HepG2 (cell line): Measurements from ENCODE around the gene ZNF581. TPM values are rescaled to one million over a fixed set of nuclear protein-coding genes. Genes with fewer than 3 reads are reported as not detected.
A peak's percentile ranks its signal among the peaks of the same experiment; 100 is the strongest.

Source experiments
- ATAC-seq: fragments of 200-7000 bp; cut with Tn5 transposase; 3 replicates; pipeline ENCODE4 v1.9.1; 2020; ENCODE audit warnings: mild to moderate bottlenecking, moderate library complexity
- BruUV-seq: library from RNA; stranded (reverse); fragments of 400-500 nt; replicated peaks from 2 replicates; lab custom pipeline; 2021; lab: Mats Ljungman, UMichigan
- CTCF ChIA-PET: fragments of 300-600 bp; formaldehyde crosslinking; extraction: SDS; loops from one replicate; lab custom pipeline; 2021; ENCODE audit warnings: low total read pairs, inconsistent platforms, low intra/inter-chr PET ratio; lab: Yijun Ruan, JAX
- POLR2A ChIA-PET: fragments of 350-600 bp; sonication (Branson Sonifier 250); formaldehyde crosslinking; loops from one replicate; lab custom pipeline; 2020; ENCODE audit warnings: antibody characterized with exemption, inconsistent platforms; lab: Yijun Ruan, JAX
- DNase-seq: peaks from one replicate; pipeline ENCODE4 v3.0.0-alpha.2; 2015; ENCODE audit warnings: low spot score
- FAIRE-seq: peaks from 3 replicates; lab custom pipeline; 2011; peaks lifted over from hg19 to GRCh38; lab: Jason Lieb, UNC
- H2AFZ ChIP-seq: one replicate; pipeline ENCODE4 v1.6.1; 2011; ENCODE audit warnings: low read length, inconsistent platforms
- H3K27ac ChIP-seq: fragments of 300-600 bp; 3 replicates; pipeline ENCODE4 v1.8.0; 2011; ENCODE audit warnings: mixed run types, mild to moderate bottlenecking, mixed read lengths, low read length, inconsistent platforms; ENCODE audit not compliant: insufficient read depth; ENCODE audit errors: extremely low read length
- H3K27me3 ChIP-seq, 2 experiments: fragments of 200-600 bp in 1 of 2; 2 replicates in 1 of 2; 3 replicates in 1 of 2; pipeline versions ENCODE4 v1.6.0 to v1.8.0; 2011; ENCODE audit warnings: low read length in 2 of 2, mild to moderate bottlenecking in 2 of 2, moderate library complexity in 2 of 2, inconsistent platforms in 1 of 2; ENCODE audit not compliant: insufficient read depth in 2 of 2, control insufficient read depth in 1 of 2
- H3K36me3 ChIP-seq, 2 experiments: fragments of 200-600 bp in 1 of 2; replicated peaks in 1 of 2; 2 replicates in 1 of 2; 3 replicates in 1 of 2; pipeline versions ENCODE4 v1.5.1 to v1.8.0; 2011; ENCODE audit warnings: low read length in 2 of 2, inconsistent platforms in 1 of 2; ENCODE audit not compliant: insufficient read depth in 2 of 2, control insufficient read depth in 1 of 2
- H3K4me1 ChIP-seq: 2 replicates; pipeline ENCODE4 v1.5.1; 2012; ENCODE audit warnings: low read length, inconsistent platforms; ENCODE audit not compliant: insufficient read depth
- H3K4me2 ChIP-seq: 2 replicates; pipeline ENCODE4 v1.6.0; 2011; ENCODE audit warnings: low read depth, low read length, inconsistent platforms
- H3K4me3 ChIP-seq, 3 experiments: fragments of 200-600 bp in 1 of 3; sonication (generic), shearing (Covaris generic) in 1 of 3; replicated peaks in 1 of 3; 2 replicates each; pipeline ENCODE4 v1.5.1; 2011 to 2016; ENCODE audit warnings: low read length in 3 of 3, inconsistent platforms in 2 of 3, low read depth in 2 of 3, mild to moderate bottlenecking in 2 of 3, control low read depth in 1 of 3, mixed read lengths in 1 of 3; ENCODE audit not compliant: insufficient read depth in 1 of 3
- H3K79me2 ChIP-seq: one replicate; pipeline ENCODE4 v1.6.1; 2011; ENCODE audit warnings: low read length, inconsistent platforms; ENCODE audit not compliant: insufficient read depth
- H3K9ac ChIP-seq: 2 replicates; pipeline ENCODE4 v1.6.0; 2011; ENCODE audit warnings: mild to moderate bottlenecking, low read depth, low read length, inconsistent platforms; ENCODE audit not compliant: insufficient read depth
- H3K9me3 ChIP-seq: 2 replicates; pipeline ENCODE4 v1.5.1; 2012; ENCODE audit warnings: mild to moderate bottlenecking, low read length
- H4K20me1 ChIP-seq: 2 replicates; pipeline ENCODE4 v1.6.0; 2011; ENCODE audit warnings: inconsistent platforms, mild to moderate bottlenecking, low read length, moderate library complexity; ENCODE audit not compliant: insufficient read depth
- AGO2 ChIP-seq: fragments of 200-400 bp; formaldehyde crosslinking; optimal IDR thresholded peaks from 2 replicates; pipeline ENCODE3; 2017; ENCODE audit warnings: mild to moderate bottlenecking, low read depth, low read length, moderate library complexity
- GABPA ChIP-seq, 2 experiments: IDR thresholded peaks; 2 replicates each; pipeline ENCODE4 v1.6.1; 2011 to 2016; ENCODE audit warnings: low read depth in 2 of 2, low read length in 1 of 2, missing biosample characterization in 1 of 2, missing genetic modification characterization in 1 of 2
- PAX8 ChIP-seq: sonication (generic); formaldehyde crosslinking; IDR thresholded peaks from 2 replicates; pipeline ENCODE4 v1.8.0; 2022; ENCODE audit warnings: mild to moderate bottlenecking, missing genetic modification reagents, borderline replicate concordance
- PCBP1 ChIP-seq: fragments of 200-400 bp; formaldehyde crosslinking; IDR thresholded peaks from 2 replicates; pipeline ENCODE4 v1.6.1; 2017; ENCODE audit warnings: mild to moderate bottlenecking, low read depth, low read length, borderline replicate concordance
- RARG ChIP-seq: sonication (generic); formaldehyde crosslinking; IDR thresholded peaks from 2 replicates; pipeline ENCODE4 v1.4.0; 2020; ENCODE audit warnings: low read depth, mild to moderate bottlenecking, missing genetic modification reagents
- REXO4 ChIP-seq: sonication (generic); formaldehyde crosslinking; IDR thresholded peaks from 2 replicates; pipeline ENCODE4 v1.8.0; 2022; ENCODE audit warnings: missing genetic modification reagents, mild to moderate bottlenecking, borderline replicate concordance
- ZNF597 ChIP-seq: sonication (generic); formaldehyde crosslinking; IDR thresholded peaks from 2 replicates; pipeline ENCODE4 v1.5.0; 2020; ENCODE audit warnings: missing genetic modification reagents
- whole genome bisulfite sequencing: methylation state at CpG from one replicate; pipeline ENCODE4 v1.1.6; 2017; ENCODE audit warnings: low lambda C conversion rate; 5-methylcytosine and 5-hydroxymethylcytosine counted together
- in situ Hi-C: cut with HindIII; loops from 2 replicates; pipeline ENCODE4 v1.10.0; 2017; ENCODE audit warnings: low pct_unique_long_range_greater_than_20kb; ENCODE audit not compliant: extremely low pct_ligation_motif_present
- intact Hi-C: fragments of 100-400 bp; cut with micrococcal nuclease; formaldehyde crosslinking; loops from one replicate; pipeline ENCODE4 v1.10.0; 2022; ENCODE audit not compliant: unreplicated experiment
- polyA plus RNA-seq, 8 experiments: library from polyadenylated mRNA; depleted of rRNA in 3 of 8; stranded (reverse) in 7 of 8; unstranded in 1 of 8; fragments of >200 nt; fragmentation: Illumina TruSeq in 4 of 8; extraction: Trizol in 4 of 8; gene quantifications; 2 replicates each; pipeline versions ENCODE4 v1.2.1 to v1.2.3, GENCODE V29; 2011 to 2016; ENCODE audit warnings: low read depth in 4 of 8, missing spikeins in 1 of 8, mixed read lengths in 1 of 8; ENCODE audit not compliant: insufficient read depth in 1 of 8
- total RNA-seq, 5 experiments: library from RNA; depleted of rRNA; stranded (reverse); fragments of >200 nt; fragmentation: Illumina TruSeq; extraction: Trizol; gene quantifications; 2 replicates each; pipeline ENCODE4 v1.2.3, GENCODE V29; 2016; ENCODE audit warnings: low read depth in 1 of 5
- TF ChIP-seq, protein P1 (sequence below): sonication (generic); formaldehyde crosslinking; IDR thresholded peaks from 2 replicates; pipeline ENCODE4 v1.4.0; 2020; ENCODE audit warnings: mild to moderate bottlenecking, missing genetic modification reagents, borderline replicate concordance

ZNF581 gene
- total and polyA plus RNA-seq, 2 of the 13 experiments (the other 11 are each of a cell fraction or from before 2014, with no cell fraction given), result 19.6 to 49.5 TPM

DNA sequence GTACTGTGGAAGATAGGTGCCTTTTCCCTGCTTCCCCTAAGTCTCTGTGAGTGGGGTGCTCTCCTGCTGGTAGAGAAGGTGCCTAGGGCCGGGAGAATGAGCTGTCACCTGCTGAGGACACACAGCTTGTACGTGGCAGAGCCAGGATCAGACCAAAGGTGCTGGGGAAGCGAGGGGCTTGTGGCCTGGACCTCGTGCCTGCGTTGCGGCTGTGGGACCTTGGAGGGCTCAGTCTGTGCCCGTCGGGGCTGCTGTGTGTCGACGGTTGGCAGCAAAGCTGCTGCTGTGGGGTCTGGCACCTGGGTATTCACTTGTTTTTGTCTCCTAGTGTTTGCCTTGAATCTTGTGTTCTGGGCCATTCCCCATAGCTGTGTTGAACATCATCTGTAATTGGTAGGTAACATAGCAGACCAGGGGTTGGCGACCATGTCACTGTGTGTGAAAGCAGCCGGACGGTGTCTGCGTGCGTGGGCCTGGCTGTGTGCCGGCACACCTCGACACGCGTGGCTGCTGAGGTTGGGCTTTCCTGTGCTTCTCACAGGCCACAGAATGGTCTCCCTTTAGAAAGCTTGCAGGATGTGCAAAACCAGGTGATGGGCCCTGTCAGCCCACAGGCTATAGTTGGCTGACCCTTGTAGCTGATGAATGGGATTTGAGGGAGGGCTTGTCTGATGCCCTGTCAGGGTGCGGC is 20.5 kb downstream of the ZNF581 start:
- Histone ChIP-seq H3K9ac (no peak overlapping the region), H3K27ac (no peak overlapping the region), H4K20me1 (peaks cover 44% of the 10 kb centered on the region), H3K36me3 (peaks cover 57 to 90% of the 10 kb centered on the region in 2 experiments), H2AFZ (no peak overlapping the region), H3K4me2 (no peak overlapping the region), H3K9me3 (no peaks in the 10 kb centered on the region), H3K4me1 (peaks cover 18% of the 10 kb centered on the region), H3K4me3 (no peak overlapping the region), H3K27me3 (no peaks in the 10 kb centered on the region), H3K79me2 (peaks cover 54% of the 10 kb centered on the region)
- ATAC-seq (no peak), DNase-seq (no peak), FAIRE-seq (no peak)
- ChIA-PET CTCF (no interaction called here), POLR2A (no interaction called here)
- TF ChIP-seq PCBP1 (no peak), PAX8 (no peak), RARG (no peak), AGO2 (peak; percentile 83), ZNF597 (CRISPR knock-in tag) (no peak), REXO4 (CRISPR knock-in tag) (no peak), GABPA (IDR thresholded peaks at IDR 0.05; ENCODE audit: low read depth, low read length) (no peak), GABPA (CRISPR knock-in tag; IDR thresholded peaks at IDR 0.05; ENCODE audit: low read depth) (no peak)
- TF ChIP-seq, protein P1, sequence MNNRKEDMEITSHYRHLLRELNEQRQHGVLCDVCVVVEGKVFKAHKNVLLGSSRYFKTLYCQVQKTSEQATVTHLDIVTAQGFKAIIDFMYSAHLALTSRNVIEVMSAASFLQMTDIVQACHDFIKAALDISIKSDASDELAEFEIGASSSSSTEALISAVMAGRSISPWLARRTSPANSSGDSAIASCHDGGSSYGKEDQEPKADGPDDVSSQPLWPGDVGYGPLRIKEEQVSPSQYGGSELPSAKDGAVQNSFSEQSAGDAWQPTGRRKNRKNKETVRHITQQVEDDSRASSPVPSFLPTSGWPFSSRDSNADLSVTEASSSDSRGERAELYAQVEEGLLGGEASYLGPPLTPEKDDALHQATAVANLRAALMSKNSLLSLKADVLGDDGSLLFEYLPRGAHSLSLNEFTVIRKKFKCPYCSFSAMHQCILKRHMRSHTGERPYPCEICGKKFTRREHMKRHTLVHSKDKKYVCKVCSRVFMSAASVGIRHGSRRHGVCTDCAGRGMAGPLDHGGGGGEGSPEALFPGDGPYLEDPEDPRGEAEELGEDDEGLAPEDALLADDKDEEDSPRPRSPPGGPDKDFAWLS (CRISPR knock-in tag), result no peak
- intact Hi-C loops, result no loop called here
- WGBS, result 98% methylated on average over 14 of the region's 20 CpGs
- in situ Hi-C loops, result no loop called here
- BruUV-seq, result no TSS peak
